ENCODE results near the gene RNF183.

DNA sequence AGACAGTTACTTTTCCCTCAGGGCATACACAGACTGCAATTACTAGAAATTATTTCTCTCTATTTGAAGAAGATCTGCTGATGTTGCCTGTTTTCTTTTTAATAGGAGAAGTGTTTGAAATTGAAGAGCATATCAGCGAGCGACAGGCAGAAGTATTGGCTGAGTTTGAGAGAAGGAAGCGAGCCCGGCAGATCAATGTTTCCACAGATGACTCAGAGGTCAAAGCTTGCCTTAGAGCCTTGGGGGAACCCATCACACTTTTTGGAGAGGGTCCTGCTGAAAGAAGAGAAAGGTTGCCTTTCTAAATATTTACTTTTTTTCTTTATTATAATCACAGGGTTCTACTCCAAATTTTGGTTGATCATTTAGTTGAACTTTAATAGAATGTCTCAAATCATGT is 24.3 kb downstream of the RNF183 start:
- no peak for TF ChIP-seq POLR2A (IDR thresholded peaks at IDR 0.05)
- TF ChIP-seq, protein P1, sequence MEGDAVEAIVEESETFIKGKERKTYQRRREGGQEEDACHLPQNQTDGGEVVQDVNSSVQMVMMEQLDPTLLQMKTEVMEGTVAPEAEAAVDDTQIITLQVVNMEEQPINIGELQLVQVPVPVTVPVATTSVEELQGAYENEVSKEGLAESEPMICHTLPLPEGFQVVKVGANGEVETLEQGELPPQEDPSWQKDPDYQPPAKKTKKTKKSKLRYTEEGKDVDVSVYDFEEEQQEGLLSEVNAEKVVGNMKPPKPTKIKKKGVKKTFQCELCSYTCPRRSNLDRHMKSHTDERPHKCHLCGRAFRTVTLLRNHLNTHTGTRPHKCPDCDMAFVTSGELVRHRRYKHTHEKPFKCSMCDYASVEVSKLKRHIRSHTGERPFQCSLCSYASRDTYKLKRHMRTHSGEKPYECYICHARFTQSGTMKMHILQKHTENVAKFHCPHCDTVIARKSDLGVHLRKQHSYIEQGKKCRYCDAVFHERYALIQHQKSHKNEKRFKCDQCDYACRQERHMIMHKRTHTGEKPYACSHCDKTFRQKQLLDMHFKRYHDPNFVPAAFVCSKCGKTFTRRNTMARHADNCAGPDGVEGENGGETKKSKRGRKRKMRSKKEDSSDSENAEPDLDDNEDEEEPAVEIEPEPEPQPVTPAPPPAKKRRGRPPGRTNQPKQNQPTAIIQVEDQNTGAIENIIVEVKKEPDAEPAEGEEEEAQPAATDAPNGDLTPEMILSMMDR (IDR thresholded peaks at IDR 0.05): no peak
